OCI-LY3 (cell line): ENCODE results near the gene PLIN4.

ENCODE experiments used
- H2AFZ ChIP-seq: fragments of 200-600, 300-600 bp; shearing (Covaris generic); 2 replicates; pipeline ENCODE4 v1.6.0; 2014; ENCODE audit warnings: antibody characterized with exemption, low read depth, low read length
- H3K27ac ChIP-seq: fragments of 200-600, 300-600 bp; sonication (generic); 2 replicates; pipeline ENCODE4 v1.5.1; 2014; ENCODE audit warnings: mild to moderate bottlenecking, low read length, moderate library complexity, mixed read lengths
- H3K27me3 ChIP-seq: fragments of 200-600, 300-600 bp; sonication (generic); 2 replicates; pipeline ENCODE4 v1.6.1; 2014; ENCODE audit warnings: low read depth, low read length, mixed read lengths
- H3K36me3 ChIP-seq: fragments of 200-600, 300-600 bp; sonication (generic); replicated peaks from 2 replicates; pipeline ENCODE3; 2014; ENCODE audit warnings: low read depth, low read length, mixed read lengths
- H3K4me1 ChIP-seq: fragments of 300-600, 200-600 bp; sonication (generic); 2 replicates; pipeline ENCODE4 v1.6.1; 2014; ENCODE audit warnings: low read length, mixed read lengths
- H3K4me2 ChIP-seq: fragments of 200-600, 300-600 bp; sonication (generic); 2 replicates; pipeline ENCODE4 v1.6.1; 2014; ENCODE audit warnings: low read length, mixed read lengths
- H3K4me3 ChIP-seq: fragments of 300-600, 200-600 bp; sonication (generic); 2 replicates; pipeline ENCODE4 v1.5.1; 2014; ENCODE audit warnings: antibody characterized with exemption, mild to moderate bottlenecking, low read length, moderate library complexity
- H3K79me2 ChIP-seq: fragments of 300-600, 200-600 bp; shearing (Covaris generic); 2 replicates; pipeline ENCODE4 v1.6.1; 2014; ENCODE audit warnings: mild to moderate bottlenecking, low read length, mixed read lengths
- H3K9ac ChIP-seq: fragments of 300-600, 200-600 bp; shearing (Covaris generic); 2 replicates; pipeline ENCODE4 v1.6.0; 2014; ENCODE audit warnings: mild to moderate bottlenecking, low read length, moderate library complexity
- H3K9me3 ChIP-seq: fragments of 200-600, 300-600 bp; shearing (Covaris generic); 2 replicates; pipeline ENCODE4 v1.6.1; 2014; ENCODE audit warnings: low read length, mixed read lengths; ENCODE audit not compliant: insufficient read depth
- H4K20me1 ChIP-seq: fragments of 200-600, 300-600 bp; sonication (generic); 2 replicates; pipeline ENCODE4 v1.6.1; 2016; ENCODE audit warnings: low read length, mixed read lengths; ENCODE audit not compliant: insufficient read depth
- CTCF ChIP-seq: fragments of 200-600, 300-600 bp; sonication (generic); IDR thresholded peaks from 2 replicates; pipeline ENCODE4 v1.5.1; 2014; ENCODE audit warnings: antibody characterized with exemption, low read length, low read depth
- EZH2phosphoT487 ChIP-seq: fragments of 200-600 bp; shearing (Covaris generic); IDR thresholded peaks from 2 replicates; pipeline ENCODE4 v1.6.1; 2018; ENCODE audit warnings: antibody characterized with exemption, mixed run types, low read depth

The PLIN4 gene

GRCh38 chr19:4471403-4472173, 46.7 kb downstream of the PLIN4 start:
- Histone ChIP-seq H3K4me1 (peaks cover 19% of the 10 kb centered on the region), H3K9ac (peak overlapping the region; percentile 73), H3K4me3 (peak overlapping the region; percentile 80), H4K20me1 (no peaks in the 10 kb centered on the region), H3K4me2 (peak overlapping the region; percentile 61), H2AFZ (peak overlapping the region; percentile 75), H3K79me2 (peaks cover 33% of the 10 kb centered on the region), H3K36me3 (peaks cover 9% of the 10 kb centered on the region), H3K27me3 (no peaks in the 10 kb centered on the region), H3K9me3 (no peaks in the 10 kb centered on the region), H3K27ac (peak overlapping the region; percentile 79)
- TF ChIP-seq CTCF (no peak), EZH2phosphoT487 (no peak)

GRCh38 chr19:4467835-4468234, 50.5 kb downstream of the PLIN4 start:
- Histone ChIP-seq H3K4me1 (peaks cover 4% of the 10 kb centered on the region), H2AFZ (no peak overlapping the region), H4K20me1 (no peaks in the 10 kb centered on the region)

GRCh38 chr19:4464815-4465581, 53.3 kb downstream of the PLIN4 start:
- Histone ChIP-seq H3K27ac (no peak overlapping the region), H3K9ac (no peak overlapping the region), H2AFZ (no peak overlapping the region), H3K27me3 (no peaks in the 10 kb centered on the region), H3K79me2 (no peaks in the 10 kb centered on the region), H3K36me3 (no peaks in the 10 kb centered on the region), H4K20me1 (no peaks in the 10 kb centered on the region), H3K4me2 (no peak overlapping the region), H3K4me1 (no peaks in the 10 kb centered on the region), H3K9me3 (no peaks in the 10 kb centered on the region), H3K4me3 (no peak overlapping the region)
- TF ChIP-seq EZH2phosphoT487 (no peak), CTCF (no peak)

More at GRCh38 chr19:4467835-4468234, 50.5 kb downstream of the PLIN4 start:
- no peak overlapping the region for H3K4me2 ChIP-seq
- peaks cover 5% of the 10 kb centered on the region for H3K79me2 ChIP-seq
- no peak overlapping the region for H3K4me3 ChIP-seq
- H3K36me3 ChIP-seq = no peaks in the 10 kb centered on the region
- no peak for TF ChIP-seq EZH2phosphoT487
- TF ChIP-seq CTCF = no peak
- H3K9ac ChIP-seq = no peak overlapping the region
- no peaks in the 10 kb centered on the region for H3K27me3 ChIP-seq
- H3K9me3 ChIP-seq = no peaks in the 10 kb centered on the region
- H3K27ac ChIP-seq = no peak overlapping the region

- Histone ChIP-seq H3K27me3 (no peaks in the 10 kb centered on the region), H3K36me3 (no peaks in the 10 kb centered on the region), H3K4me1 (peaks cover 11% of the 10 kb centered on the region), H3K9ac (peak within 1 kb of the TSS; percentile 80), H2AFZ (peak within 1 kb of the TSS; percentile 67; the same call in 1 of the 2 replicates), H3K9me3 (no peaks in the 10 kb centered on the region), H3K27ac (peak within 1 kb of the TSS; percentile 46; the same call in 1 of the 2 replicates), H3K4me2 (peak within 1 kb of the TSS; percentile 100), H3K4me3 (peak within 1 kb of the TSS; percentile 98), H3K79me2 (peaks cover 9% of the 10 kb centered on the region), H4K20me1 (peaks cover 15% of the 10 kb centered on the region; the same call in 1 of the 2 replicates)
- TF ChIP-seq EZH2phosphoT487 (no peak), CTCF (no peak)
These were observed 60.5 kb downstream of the PLIN4 start, which contains the start of gene UBXN6 for GRCh38 chr19:4457654-4458395. Gene UBXN6 (minus strand): TSS chr19:4457794. CDS start chr19:4457697, 97 bp downstream.
